NCI-H2107 treated with DMSO at 0.1 percent for 48 hours (cell line): Measurements from ENCODE around the gene IFT172.
"Not testable (repeated sequence)": the region's sequence is repeated elsewhere in the genome, so short reads cannot be mapped to it uniquely, and the experiment has no call there.

Experiments used
- DNase-seq: peaks from one replicate; lab custom pipeline; 2025; ENCODE audit not compliant: unreplicated experiment; lab: John Stamatoyannopoulos, UW

The IFT172 gene

GRCh38 chr2:27489498-27490397 is at the start of gene IFT172:
TSS of gene IFT172 (minus strand) at chr2:27489743. CDS start at chr2:27489653, 90 bp downstream.
- DNase-seq = peak; percentile 98

- not testable (repeated sequence) for DNase-seq
These were observed 49.4 kb upstream of the IFT172 start for GRCh38 chr2:27538839-27539450.

- DNase-seq = no peak
These were observed 47.7 kb upstream of the IFT172 start for GRCh38 chr2:27537287-27537686.

GRCh38 chr2:27531983-27532382 is 42.4 kb upstream of the IFT172 start:
- DNase-seq = no peak

GRCh38 chr2:27527182-27527581 is 37.6 kb upstream of the IFT172 start:
- no peak for DNase-seq

- DNase-seq = no peak
These were observed 32.9 kb upstream of the IFT172 start for GRCh38 chr2:27522400-27522945.

GRCh38 chr2:27520316-27520715 is 30.8 kb upstream of the IFT172 start:
- DNase-seq = no peak

- no peak for DNase-seq
These were observed 29.2 kb upstream of the IFT172 start for GRCh38 chr2:27518782-27519113.

- DNase-seq = no peak
These were observed 28.7 kb upstream of the IFT172 start for GRCh38 chr2:27518113-27518781.

GRCh38 chr2:27509326-27509725 is 19.8 kb upstream of the IFT172 start:
- DNase-seq = peak; percentile 76

GRCh38 chr2:27507293-27507692 is 17.8 kb upstream of the IFT172 start:
- DNase-seq = no peak

- no peak for DNase-seq
These were observed 17.0 kb upstream of the IFT172 start for GRCh38 chr2:27506587-27506986.

- no peak for DNase-seq
These were observed 12.6 kb upstream of the IFT172 start for GRCh38 chr2:27502142-27502541.

- DNase-seq = no peak
These were observed 11.5 kb upstream of the IFT172 start for GRCh38 chr2:27501042-27501441.

- DNase-seq = no peak
These were observed 9.4 kb upstream of the IFT172 start for GRCh38 chr2:27498975-27499374.

GRCh38 chr2:27497288-27497627 is 7.7 kb upstream of the IFT172 start:
- no peak for DNase-seq

- DNase-seq = no peak
These were observed 7.1 kb upstream of the IFT172 start, which contains the start of gene GCKR for GRCh38 chr2:27496357-27497287. TSS of gene GCKR (plus strand) at chr2:27496839. CDS start at chr2:27496905, 66 bp downstream.

GRCh38 chr2:27495840-27496356 is 6.4 kb upstream of the IFT172 start:
- DNase-seq = no peak

- DNase-seq = no peak
These were observed 5.5 kb upstream of the IFT172 start, which contains the start of gene FNDC4 for GRCh38 chr2:27494944-27495554. TSS of gene FNDC4 (minus strand) at chr2:27495200. CDS start at chr2:27494679, 521 bp downstream.
